Mesendoderm (in vitro differentiated cells): ENCODE data around the gene WDR72.

ENCODE experiments used
- DNase-seq: peaks from one replicate; pipeline ENCODE4 v3.0.0; 2013
- H2AK5ac ChIP-seq: 2 replicates; pipeline ENCODE4 v1.6.1; 2013; ENCODE audit warnings: low read length, inconsistent platforms
- H2BK120ac ChIP-seq: 2 replicates; pipeline ENCODE4 v1.6.1; 2013; ENCODE audit warnings: low read depth, mild to moderate bottlenecking, low read length, moderate library complexity, mixed read lengths
- H2BK15ac ChIP-seq: replicated peaks from 2 replicates; pipeline ENCODE4 v1.6.1; 2013; ENCODE audit warnings: low read depth, mild to moderate bottlenecking, moderate library complexity
- H2BK5ac ChIP-seq: 2 replicates; pipeline ENCODE4 v1.6.1; 2013; ENCODE audit warnings: low read length, inconsistent platforms
- H3K18ac ChIP-seq: 2 replicates; pipeline ENCODE4 v1.6.1; 2013; ENCODE audit warnings: mild to moderate bottlenecking, low read length, mixed read lengths
- H3K23ac ChIP-seq: one replicate; pipeline ENCODE4 v1.6.1; 2013; ENCODE audit warnings: low read length
- H3K27ac ChIP-seq: 2 replicates; pipeline ENCODE4 v1.5.1; 2013; ENCODE audit warnings: low read depth, mild to moderate bottlenecking, inconsistent platforms, low read length, moderate library complexity
- H3K27me3 ChIP-seq: 2 replicates; pipeline ENCODE4 v1.6.1; 2013; ENCODE audit warnings: low read length, control low read depth, mild to moderate bottlenecking, inconsistent platforms; ENCODE audit not compliant: insufficient read depth, poor library complexity
- H3K36me3 ChIP-seq: 2 replicates; pipeline ENCODE4 v1.6.1; 2013; ENCODE audit warnings: low read length, inconsistent platforms; ENCODE audit not compliant: control insufficient read depth, insufficient read depth
- H3K4ac ChIP-seq: one replicate; pipeline ENCODE4 v1.6.1; 2013; ENCODE audit warnings: low read depth, mild to moderate bottlenecking, low read length, moderate library complexity
- H3K4me1 ChIP-seq: 2 replicates; pipeline ENCODE4 v1.6.1; 2013; ENCODE audit warnings: low read depth, low read length, inconsistent platforms; ENCODE audit not compliant: control insufficient read depth
- H3K4me2 ChIP-seq: 2 replicates; pipeline ENCODE4 v1.6.1; 2013; ENCODE audit warnings: low read length
- H3K4me3 ChIP-seq: 2 replicates; pipeline ENCODE4 v1.5.1; 2013; ENCODE audit warnings: mild to moderate bottlenecking, low read length
- H3K56ac ChIP-seq: one replicate; pipeline ENCODE4 v1.6.1; 2013; ENCODE audit warnings: low read length
- H3K79me1 ChIP-seq: 2 replicates; pipeline ENCODE4 v1.6.1; 2013; ENCODE audit warnings: low read length, inconsistent platforms
- H3K79me2 ChIP-seq: 2 replicates; pipeline ENCODE4 v1.6.1; 2013; ENCODE audit warnings: mild to moderate bottlenecking, low read length; ENCODE audit not compliant: control insufficient read depth, insufficient read depth
- H3K9ac ChIP-seq: 2 replicates; pipeline ENCODE4 v1.6.1; 2013; ENCODE audit warnings: low read length, inconsistent platforms
- H4K5ac ChIP-seq: one replicate; pipeline ENCODE4 v1.6.1; 2013; ENCODE audit warnings: low read length
- H4K8ac ChIP-seq: one replicate; pipeline ENCODE4 v1.6.1; 2013; ENCODE audit warnings: low read depth, mild to moderate bottlenecking, control low read depth, low read length, moderate library complexity
- WGBS: extraction: QIAGEN DNeasy Blood & Tissue Kit; methylation state at CpG from one replicate; pipeline ENCODE4 v1.1.7; 2013; ENCODE audit warnings: low lambda C conversion rate, missing lambda C conversion rate; ENCODE audit not compliant: insufficient coverage; ENCODE audit errors: extremely low coverage; 5-methylcytosine and 5-hydroxymethylcytosine counted together

Gene WDR72

GRCh38 chr15:53586799-53587198, 172.7 kb downstream of the WDR72 start:
- Histone ChIP-seq H2BK15ac (no peak overlapping the region), H3K27me3 (no peaks in the 10 kb centered on the region), H2BK5ac (no peak overlapping the region), H3K23ac (no peak overlapping the region), H3K36me3 (no peaks in the 10 kb centered on the region), H4K5ac (no peak overlapping the region), H3K9ac (no peak overlapping the region), H3K56ac (no peak overlapping the region), H3K18ac (no peak overlapping the region), H3K4me1 (no peaks in the 10 kb centered on the region), H2BK120ac (no peak overlapping the region), H3K79me1 (no peaks in the 10 kb centered on the region), H4K8ac (no peak overlapping the region), H3K4me3 (no peak overlapping the region), H2AK5ac (no peak overlapping the region), H3K4me2 (no peak overlapping the region), H3K4ac (no peak overlapping the region), H3K79me2 (no peaks in the 10 kb centered on the region), H3K27ac (no peak overlapping the region)
- WGBS: no CpG with 5 or more reads among the region's 3 CpGs
- peak; percentile 83 for DNase-seq

GRCh38 chr15:53581513-53581912, 177.9 kb downstream of the WDR72 start:
- Histone ChIP-seq H4K5ac (no peak overlapping the region), H2AK5ac (no peak overlapping the region), H3K4ac (no peak overlapping the region), H3K56ac (no peak overlapping the region), H2BK15ac (no peak overlapping the region), H3K9ac (no peak overlapping the region), H3K27me3 (no peaks in the 10 kb centered on the region), H2BK5ac (no peak overlapping the region), H3K4me3 (no peak overlapping the region), H3K79me2 (no peaks in the 10 kb centered on the region), H3K27ac (no peak overlapping the region), H3K4me1 (no peaks in the 10 kb centered on the region), H3K36me3 (no peaks in the 10 kb centered on the region), H3K23ac (no peak overlapping the region), H4K8ac (no peak overlapping the region), H3K4me2 (no peak overlapping the region), H2BK120ac (no peak overlapping the region), H3K18ac (no peak overlapping the region), H3K79me1 (no peaks in the 10 kb centered on the region)
- no CpG with 5 or more reads among the region's 1 CpG for WGBS
- DNase-seq: no peak

- no CpG with 5 or more reads among the region's 3 CpGs for WGBS
- no peak overlapping the region for H4K5ac ChIP-seq
- H3K18ac ChIP-seq: no peak overlapping the region
- H3K4me3 ChIP-seq: no peak overlapping the region
- H4K8ac ChIP-seq: peak overlapping the region; percentile 39
- no peak overlapping the region for H3K4ac ChIP-seq
- no peaks in the 10 kb centered on the region for H3K79me2 ChIP-seq
- H2BK15ac ChIP-seq: no peak overlapping the region
- H3K4me1 ChIP-seq: no peaks in the 10 kb centered on the region
- no peak overlapping the region for H2AK5ac ChIP-seq
- H3K27me3 ChIP-seq: no peaks in the 10 kb centered on the region
- no peak overlapping the region for H2BK120ac ChIP-seq
- H3K23ac ChIP-seq: no peak overlapping the region
- H3K4me2 ChIP-seq: no peak overlapping the region
- H3K79me1 ChIP-seq: no peaks in the 10 kb centered on the region
- no peaks in the 10 kb centered on the region for H3K36me3 ChIP-seq
- no peak for DNase-seq
- H3K9ac ChIP-seq: no peak overlapping the region
- no peak overlapping the region for H2BK5ac ChIP-seq
- H3K27ac ChIP-seq: no peak overlapping the region
- no peak overlapping the region for H3K56ac ChIP-seq
Observed at GRCh38 chr15:53580366-53580765, 179.1 kb downstream of the WDR72 start.

GRCh38 chr15:53576841-53577240, 182.6 kb downstream of the WDR72 start:
- DNase-seq: no peak
- H3K4me3 ChIP-seq: no peak overlapping the region
- H2BK120ac ChIP-seq: no peak overlapping the region
- H3K27ac ChIP-seq: no peak overlapping the region
- H3K4ac ChIP-seq: no peak overlapping the region
- no peaks in the 10 kb centered on the region for H3K79me2 ChIP-seq
- H2AK5ac ChIP-seq: no peak overlapping the region
- no peak overlapping the region for H3K9ac ChIP-seq
- H3K23ac ChIP-seq: no peak overlapping the region
- H4K8ac ChIP-seq: no peak overlapping the region
- no peaks in the 10 kb centered on the region for H3K79me1 ChIP-seq
- no peaks in the 10 kb centered on the region for H3K36me3 ChIP-seq
- no CpG with 5 or more reads among the region's 1 CpG for WGBS
- H3K4me2 ChIP-seq: no peak overlapping the region
- H2BK5ac ChIP-seq: no peak overlapping the region
- no peaks in the 10 kb centered on the region for H3K4me1 ChIP-seq
- H3K56ac ChIP-seq: no peak overlapping the region
- H3K18ac ChIP-seq: no peak overlapping the region
- no peak overlapping the region for H2BK15ac ChIP-seq
- no peak overlapping the region for H4K5ac ChIP-seq
- H3K27me3 ChIP-seq: no peaks in the 10 kb centered on the region

GRCh38 chr15:53573091-53573490, 186.4 kb downstream of the WDR72 start:
- Histone ChIP-seq H3K18ac (no peak overlapping the region), H3K4me1 (no peaks in the 10 kb centered on the region), H3K9ac (no peak overlapping the region), H2BK120ac (no peak overlapping the region), H2BK5ac (no peak overlapping the region), H2BK15ac (no peak overlapping the region), H3K4me3 (no peak overlapping the region), H4K5ac (no peak overlapping the region), H4K8ac (no peak overlapping the region), H3K4me2 (no peak overlapping the region), H2AK5ac (no peak overlapping the region), H3K79me2 (no peaks in the 10 kb centered on the region), H3K27ac (no peak overlapping the region), H3K36me3 (no peaks in the 10 kb centered on the region), H3K27me3 (no peaks in the 10 kb centered on the region), H3K23ac (no peak overlapping the region), H3K4ac (no peak overlapping the region), H3K56ac (no peak overlapping the region), H3K79me1 (no peaks in the 10 kb centered on the region)
- no peak for DNase-seq

- Histone ChIP-seq H2BK15ac (no peak overlapping the region), H4K8ac (no peak overlapping the region), H3K4me2 (no peak overlapping the region), H4K5ac (no peak overlapping the region), H3K27ac (no peak overlapping the region), H3K27me3 (no peaks in the 10 kb centered on the region), H3K4me3 (no peak overlapping the region), H3K23ac (no peak overlapping the region), H3K4me1 (no peaks in the 10 kb centered on the region), H3K36me3 (no peaks in the 10 kb centered on the region), H3K4ac (no peak overlapping the region), H3K79me1 (no peaks in the 10 kb centered on the region), H3K79me2 (no peaks in the 10 kb centered on the region), H3K18ac (no peak overlapping the region), H3K9ac (no peak overlapping the region), H3K56ac (no peak overlapping the region), H2AK5ac (no peak overlapping the region), H2BK120ac (no peak overlapping the region), H2BK5ac (no peak overlapping the region)
- DNase-seq: no peak
- no CpG with 5 or more reads among the region's 3 CpGs for WGBS
Observed at GRCh38 chr15:53569751-53570480, 189.5 kb downstream of the WDR72 start.
